ENCODE measurements around the gene RNF150.

The RNF150 gene

DNA sequence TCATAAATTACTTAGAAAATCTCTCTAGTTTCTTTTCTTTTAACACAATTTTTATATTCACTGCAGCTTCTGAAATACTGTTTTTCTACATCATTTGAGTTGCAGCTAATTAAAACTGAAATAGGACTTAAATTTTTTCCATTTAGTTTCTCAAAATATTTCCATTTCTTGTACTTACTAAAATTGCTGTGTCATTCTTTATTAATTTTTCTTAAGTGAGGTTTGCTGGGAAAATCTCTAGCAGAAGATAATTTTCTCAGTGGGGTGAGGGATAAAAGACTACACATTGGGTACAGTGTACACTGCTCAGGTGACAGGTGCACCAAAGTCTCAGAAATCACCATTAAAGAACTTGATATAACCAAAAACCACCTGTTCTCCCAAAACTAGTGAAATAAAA, 57.7 kb downstream of the RNF150 start:
- Histone ChIP-seq H3K4me1 (ENCODE audit: low read length) (peaks cover 4% of the 10 kb centered on the region; the same call in 1 of the 2 replicates), H3K4me2 (ENCODE audit: low read length) (no peak overlapping the region), H3K4me3 (ENCODE audit: low read length) (no peak overlapping the region), H3K36me3 (replicated peaks; ENCODE audit: low read depth, low read length) (no peaks in the 10 kb centered on the region), H3K9me3 (ENCODE audit: insufficient read depth, low read length) (no peaks in the 10 kb centered on the region), H3K79me2 (ENCODE audit: low read length) (no peaks in the 10 kb centered on the region), H3K27ac (ENCODE audit: low read length) (no peak overlapping the region), H3K9ac (ENCODE audit: low read length) (no peak overlapping the region), H3K27me3 (ENCODE audit: low read depth, low read length) (no peaks in the 10 kb centered on the region), H4K20me1 (ENCODE audit: insufficient read depth, low read length) (no peaks in the 10 kb centered on the region), H2AFZ (ENCODE audit: low read depth, low read length) (no peak overlapping the region)
- TF ChIP-seq CTCF (IDR thresholded peaks at IDR 0.05; ENCODE audit: low read depth, low read length) = no peak
- no peak for TF ChIP-seq EZH2phosphoT487 (IDR thresholded peaks at IDR 0.05; ENCODE audit: low read depth)

DNA sequence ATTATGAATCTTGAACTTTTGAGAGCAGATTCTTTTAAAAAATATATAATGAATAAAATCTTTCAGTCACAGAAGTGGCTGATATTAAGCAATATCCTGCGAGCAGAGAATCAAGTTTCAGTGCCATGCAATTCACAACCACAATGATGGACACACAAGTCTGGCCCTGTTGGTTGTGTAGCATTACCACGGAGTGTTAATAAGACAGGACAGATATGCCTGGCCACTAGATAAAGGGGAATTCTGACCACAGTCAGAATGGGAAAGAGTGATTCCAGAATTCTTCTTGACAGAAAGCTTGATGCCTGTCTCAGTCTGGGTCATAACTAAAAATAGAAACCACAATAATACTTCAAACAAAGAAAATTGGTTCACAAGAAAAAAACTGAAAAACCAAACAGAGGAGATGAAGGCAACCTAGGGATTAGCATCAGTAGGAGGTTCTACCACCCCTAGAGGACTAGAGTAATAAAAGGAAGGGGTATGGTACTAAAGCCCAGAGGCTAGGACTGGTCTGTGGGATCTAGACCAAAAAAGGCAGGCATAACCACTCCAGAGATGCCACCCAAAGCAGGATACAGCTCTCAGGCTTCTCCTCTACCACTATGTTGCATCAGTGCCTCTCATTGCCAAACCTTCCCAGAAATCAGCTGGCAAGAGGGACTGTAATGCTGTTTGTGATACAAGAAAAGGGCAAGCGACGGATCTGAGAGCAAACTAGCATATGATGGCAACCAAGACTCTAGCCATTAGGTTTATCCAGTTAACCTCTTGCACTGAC, 59.0 kb downstream of the RNF150 start:
- TF ChIP-seq CTCF (IDR thresholded peaks at IDR 0.05; ENCODE audit: low read depth, low read length) = no peak
- TF ChIP-seq EZH2phosphoT487 (IDR thresholded peaks at IDR 0.05; ENCODE audit: low read depth) = no peak
- no peak overlapping the region for H3K27ac ChIP-seq (ENCODE audit: low read length)

GRCh38 chr4:141066690-141067089, 66.6 kb downstream of the RNF150 start:
- Histone ChIP-seq H3K4me1 (ENCODE audit: low read length) (no peaks in the 10 kb centered on the region), H3K79me2 (ENCODE audit: low read length) (no peaks in the 10 kb centered on the region), H2AFZ (ENCODE audit: low read depth, low read length) (no peak overlapping the region), H3K4me2 (ENCODE audit: low read length) (no peak overlapping the region), H3K36me3 (replicated peaks; ENCODE audit: low read depth, low read length) (no peaks in the 10 kb centered on the region), H3K27me3 (ENCODE audit: low read depth, low read length) (no peaks in the 10 kb centered on the region), H4K20me1 (ENCODE audit: insufficient read depth, low read length) (no peaks in the 10 kb centered on the region), H3K9ac (ENCODE audit: low read length) (no peak overlapping the region), H3K9me3 (ENCODE audit: insufficient read depth, low read length) (no peaks in the 10 kb centered on the region), H3K27ac (ENCODE audit: low read length) (no peak overlapping the region), H3K4me3 (ENCODE audit: low read length) (no peak overlapping the region)
- TF ChIP-seq CTCF (IDR thresholded peaks at IDR 0.05; ENCODE audit: low read depth, low read length) = no peak
- no peak for TF ChIP-seq EZH2phosphoT487 (IDR thresholded peaks at IDR 0.05; ENCODE audit: low read depth)

More for the DNA sequence above, 59.0 kb downstream of the RNF150 start:
- Histone ChIP-seq H3K4me2 (ENCODE audit: low read length) (no peak overlapping the region), H3K79me2 (ENCODE audit: low read length) (no peaks in the 10 kb centered on the region), H4K20me1 (ENCODE audit: insufficient read depth, low read length) (no peaks in the 10 kb centered on the region), H3K9me3 (ENCODE audit: insufficient read depth, low read length) (no peaks in the 10 kb centered on the region), H3K4me1 (ENCODE audit: low read length) (peaks cover 4% of the 10 kb centered on the region; the same call in 1 of the 2 replicates), H3K4me3 (ENCODE audit: low read length) (no peak overlapping the region), H3K36me3 (replicated peaks; ENCODE audit: low read depth, low read length) (no peaks in the 10 kb centered on the region), H3K27me3 (ENCODE audit: low read depth, low read length) (no peaks in the 10 kb centered on the region), H3K9ac (ENCODE audit: low read length) (no peak overlapping the region), H2AFZ (ENCODE audit: low read depth, low read length) (no peak overlapping the region)

- Histone ChIP-seq H3K27me3 (ENCODE audit: low read depth, low read length) (no peaks in the 10 kb centered on the region), H3K27ac (ENCODE audit: low read length) (no peak overlapping the region), H3K36me3 (replicated peaks; ENCODE audit: low read depth, low read length) (no peaks in the 10 kb centered on the region), H3K9me3 (ENCODE audit: insufficient read depth, low read length) (no peaks in the 10 kb centered on the region), H2AFZ (ENCODE audit: low read depth, low read length) (no peak overlapping the region), H3K4me3 (ENCODE audit: low read length) (no peak overlapping the region), H3K9ac (ENCODE audit: low read length) (no peak overlapping the region), H3K4me1 (ENCODE audit: low read length) (no peaks in the 10 kb centered on the region), H3K79me2 (ENCODE audit: low read length) (no peaks in the 10 kb centered on the region), H4K20me1 (ENCODE audit: insufficient read depth, low read length) (no peaks in the 10 kb centered on the region), H3K4me2 (ENCODE audit: low read length) (no peak overlapping the region)
- no peak for TF ChIP-seq EZH2phosphoT487 (IDR thresholded peaks at IDR 0.05; ENCODE audit: low read depth)
- TF ChIP-seq CTCF (IDR thresholded peaks at IDR 0.05; ENCODE audit: low read depth, low read length) = no peak
Observed at GRCh38 chr4:141065872-141066271, 67.4 kb downstream of the RNF150 start.

Measured in OCI-LY3 (cell line).